ENCODE measurements around the gene TBCK.

DNA sequence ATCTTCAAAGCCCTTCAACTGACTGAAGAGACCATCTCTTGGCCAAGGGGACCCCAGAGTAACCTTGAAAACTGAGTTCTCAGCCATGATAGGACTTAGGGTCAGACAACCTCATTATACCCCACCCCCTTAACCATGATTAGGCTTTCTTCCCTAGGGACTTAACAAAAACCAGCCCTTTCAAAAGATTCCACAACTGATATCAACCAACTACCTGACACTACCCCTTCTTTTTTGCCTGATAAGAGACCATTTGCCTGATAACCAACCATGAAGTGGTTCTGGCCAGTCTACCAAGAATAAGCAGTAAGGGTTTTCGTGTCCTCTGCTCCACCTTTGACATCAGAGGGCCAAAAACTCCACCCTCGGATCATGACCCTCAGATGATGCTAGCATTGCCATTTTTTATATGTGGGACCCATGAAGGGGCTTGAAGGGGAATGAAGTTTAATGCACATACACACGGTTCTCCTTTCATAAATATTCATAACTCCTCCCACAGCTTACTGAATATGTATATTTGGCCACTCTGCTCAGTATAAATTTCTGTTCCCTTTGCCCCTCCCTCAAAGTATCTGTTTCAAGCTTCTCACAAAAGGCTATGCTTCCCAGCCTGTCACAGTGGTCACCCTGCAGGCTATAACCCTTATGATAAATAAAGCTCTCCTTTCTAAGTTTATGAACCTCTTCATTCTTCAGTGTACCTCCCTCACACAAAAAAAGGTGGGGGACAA, 12.3 kb downstream of the TBCK start:
- TF ChIP-seq GATA2 (IDR thresholded peaks at IDR 0.05; ENCODE audit: low read depth, low read length): no peak
- no peak for TF ChIP-seq GATA3 (IDR thresholded peaks at IDR 0.05; ENCODE audit: low read depth, low read length)

Measured in SH-SY5Y (cell line).